Activated naive CD8-positive, alpha-beta T cell treated with anti-CD3 and anti-CD28 coated beads, Interleukin-2, amount 10 ng/mL, durations not matched to agents 7 days and 5 days (primary cell): ENCODE measurements around the gene PSMD1. TPM values are rescaled to one million over a fixed set of nuclear protein-coding genes. Genes with fewer than 3 reads are reported as not detected.
"Not testable (repeated sequence)": the region's sequence is repeated elsewhere in the genome, so short reads cannot be mapped to it uniquely, and the experiment has no call there.

ENCODE experiments used
- ATAC-seq: fragments of 150-1000 bp; cut with Tn5 transposase; one replicate; pipeline ENCODE4 v1.10.0; 2021; ENCODE audit warnings: low read depth, moderate library complexity
- POLR2A ChIA-PET: fragments of 350-600 bp; sonication (Branson Sonifier 250); formaldehyde crosslinking; loops from one replicate; lab custom pipeline; 2021; ENCODE audit warnings: antibody characterized with exemption; lab: Charles Lee
- DNase-seq: peaks from one replicate; pipeline ENCODE4 v3.0.0; 2021
- H3K27ac Mint-ChIP-seq: one replicate; pipeline ENCODE4 v1.8.0; 2022; ENCODE audit warnings: mild to moderate bottlenecking, mixed read lengths
- H3K27me3 Mint-ChIP-seq: one replicate; pipeline ENCODE4 v1.8.0; 2022; ENCODE audit warnings: mild to moderate bottlenecking, moderate library complexity, mixed read lengths
- H3K36me3 Mint-ChIP-seq: one replicate; pipeline ENCODE4 v1.8.0; 2021; ENCODE audit warnings: mild to moderate bottlenecking, mixed read lengths
- H3K4me1 Mint-ChIP-seq: one replicate; pipeline ENCODE4 v1.8.0; 2021; ENCODE audit warnings: mixed read lengths
- H3K4me3 Mint-ChIP-seq: one replicate; pipeline ENCODE4 v1.8.0; 2022; ENCODE audit warnings: mild to moderate bottlenecking, moderate library complexity, mixed read lengths
- H3K9me3 Mint-ChIP-seq: one replicate; pipeline ENCODE4 v1.8.0; 2021; ENCODE audit warnings: mixed read lengths
- total RNA-seq, 2 experiments: library from RNA; stranded (reverse); gene quantifications; one replicate each; pipeline ENCODE4 v1.2.3, GENCODE V29; 2021

PSMD1 gene
- total RNA-seq, 2 experiments from 2014 or later: 64.0 to 65.4 TPM

- POLR2A ChIA-PET: interaction anchor here (0.7 kb wide), 1 partner anchor 1093 kb away, joined by 5 read pairs; no protein-coding TSS in a partner anchor
- H3K9me3 Mint-ChIP-seq: no peaks in the 10 kb centered on the region
- no peaks in the 10 kb centered on the region for H3K36me3 Mint-ChIP-seq
- no peaks in the 10 kb centered on the region for H3K4me1 Mint-ChIP-seq
- H3K27me3 Mint-ChIP-seq: peaks cover 24% of the 10 kb centered on the region
- DNase-seq (no peak), ATAC-seq (no peak)
- no peak overlapping the region for H3K4me3 Mint-ChIP-seq
- H3K27ac Mint-ChIP-seq: no peak overlapping the region
Measured at GRCh38 chr2:231018184-231018583, 38.5 kb upstream of the PSMD1 start.

- H3K36me3 Mint-ChIP-seq, ATAC-seq, H3K4me3 Mint-ChIP-seq, H3K27ac Mint-ChIP-seq, H3K4me1 Mint-ChIP-seq, H3K9me3 Mint-ChIP-seq, POLR2A ChIA-PET, DNase-seq: not testable (repeated sequence)
- peaks cover 29% of the 10 kb centered on the region for H3K27me3 Mint-ChIP-seq
Measured at GRCh38 chr2:231025059-231025458, 31.6 kb upstream of the PSMD1 start.

GRCh38 chr2:231028889-231029288 lies 27.8 kb upstream of the PSMD1 start:
- no peak for DNase-seq
- Mint-ChIP-seq H3K9me3 (no peaks in the 10 kb centered on the region), H3K36me3 (no peaks in the 10 kb centered on the region), H3K27me3 (peaks cover 36% of the 10 kb centered on the region), H3K4me3 (no peak overlapping the region), H3K4me1 (no peaks in the 10 kb centered on the region), H3K27ac (no peak overlapping the region)
- POLR2A ChIA-PET: interaction anchor here (0.7 kb wide), 1 partner anchor 163 kb away, joined by 4 read pairs; no protein-coding TSS in a partner anchor
- no peak for ATAC-seq

- peaks cover 42% of the 10 kb centered on the region for H3K27me3 Mint-ChIP-seq
- H3K27ac Mint-ChIP-seq: no peak overlapping the region
- no peak overlapping the region for H3K4me3 Mint-ChIP-seq
- POLR2A ChIA-PET: interaction anchor here (0.7 kb wide), 1 partner anchor 164 kb away, joined by 4 read pairs; no protein-coding TSS in a partner anchor
- no peaks in the 10 kb centered on the region for H3K4me1 Mint-ChIP-seq
- DNase-seq (no peak), ATAC-seq (no peak)
- no peaks in the 10 kb centered on the region for H3K9me3 Mint-ChIP-seq
- no peaks in the 10 kb centered on the region for H3K36me3 Mint-ChIP-seq
Measured at GRCh38 chr2:231029563-231029962, 27.1 kb upstream of the PSMD1 start.

GRCh38 chr2:231030725-231031124 lies 25.9 kb upstream of the PSMD1 start:
- POLR2A ChIA-PET: no interaction called here
- Mint-ChIP-seq H3K36me3 (no peaks in the 10 kb centered on the region), H3K27ac (no peak overlapping the region), H3K4me1 (no peaks in the 10 kb centered on the region), H3K4me3 (no peak overlapping the region), H3K9me3 (no peaks in the 10 kb centered on the region), H3K27me3 (peaks cover 45% of the 10 kb centered on the region)
- DNase-seq (no peak), ATAC-seq (no peak)

GRCh38 chr2:231032575-231033140 lies 24.0 kb upstream of the PSMD1 start:
- POLR2A ChIA-PET: no interaction called here
- Mint-ChIP-seq H3K27ac (no peak overlapping the region), H3K9me3 (no peaks in the 10 kb centered on the region), H3K36me3 (no peaks in the 10 kb centered on the region), H3K4me3 (no peak overlapping the region), H3K27me3 (peaks cover 54% of the 10 kb centered on the region), H3K4me1 (no peaks in the 10 kb centered on the region)
- ATAC-seq (no peak), DNase-seq (no peak)

GRCh38 chr2:231033147-231034132 lies 23.2 kb upstream of the PSMD1 start:
- Mint-ChIP-seq H3K36me3 (no peaks in the 10 kb centered on the region), H3K27me3 (peaks cover 58% of the 10 kb centered on the region), H3K4me1 (no peaks in the 10 kb centered on the region), H3K4me3 (no peak overlapping the region), H3K9me3 (no peaks in the 10 kb centered on the region), H3K27ac (no peak overlapping the region)
- POLR2A ChIA-PET: no interaction called here
- DNase-seq (no peak), ATAC-seq (no peak)

- no peaks in the 10 kb centered on the region for H3K36me3 Mint-ChIP-seq
- DNase-seq: no peak
- POLR2A ChIA-PET: no interaction called here
- no peak overlapping the region for H3K27ac Mint-ChIP-seq
- H3K9me3 Mint-ChIP-seq: no peaks in the 10 kb centered on the region
- no peak overlapping the region for H3K4me3 Mint-ChIP-seq
- peaks cover 65% of the 10 kb centered on the region for H3K27me3 Mint-ChIP-seq
- no peak for ATAC-seq
- no peaks in the 10 kb centered on the region for H3K4me1 Mint-ChIP-seq
Measured at GRCh38 chr2:231034291-231034882, 22.3 kb upstream of the PSMD1 start.

GRCh38 chr2:231036131-231036530 lies 20.5 kb upstream of the PSMD1 start:
- no peak overlapping the region for H3K27ac Mint-ChIP-seq
- peaks cover 72% of the 10 kb centered on the region for H3K27me3 Mint-ChIP-seq
- H3K4me3 Mint-ChIP-seq: no peak overlapping the region
- POLR2A ChIA-PET: interaction anchor here (1.2 kb wide), 1 partner anchor 17 kb away, joined by 3 read pairs; no protein-coding TSS in a partner anchor
- no peak for ATAC-seq
- H3K4me1 Mint-ChIP-seq: no peaks in the 10 kb centered on the region
- no peaks in the 10 kb centered on the region for H3K9me3 Mint-ChIP-seq
- no peak for DNase-seq
- H3K36me3 Mint-ChIP-seq: no peaks in the 10 kb centered on the region

GRCh38 chr2:231036578-231037106 lies 20.0 kb upstream of the PSMD1 start:
- ATAC-seq (no peak), DNase-seq (no peak)
- H3K4me1 Mint-ChIP-seq: no peaks in the 10 kb centered on the region
- H3K36me3 Mint-ChIP-seq: no peaks in the 10 kb centered on the region
- no peak overlapping the region for H3K27ac Mint-ChIP-seq
- peak overlapping the region; percentile 46 for H3K4me3 Mint-ChIP-seq
- POLR2A ChIA-PET: no interaction called here
- no peaks in the 10 kb centered on the region for H3K9me3 Mint-ChIP-seq
- H3K27me3 Mint-ChIP-seq: peaks cover 69% of the 10 kb centered on the region

- H3K4me1 Mint-ChIP-seq: no peaks in the 10 kb centered on the region
- ATAC-seq (peak; percentile 51), DNase-seq (peak; percentile 52)
- peak within 1 kb of the TSS; percentile 69 for H3K4me3 Mint-ChIP-seq
- no peaks in the 10 kb centered on the region for H3K9me3 Mint-ChIP-seq
- H3K27me3 Mint-ChIP-seq: peaks cover 70% of the 10 kb centered on the region
- POLR2A ChIA-PET: no interaction called here
- H3K36me3 Mint-ChIP-seq: no peaks in the 10 kb centered on the region
- H3K27ac Mint-ChIP-seq: no peak within 1 kb of the TSS
Measured at GRCh38 chr2:231037202-231037730, 19.4 kb upstream of the PSMD1 start, which contains the start of gene C2orf72. Gene C2orf72 (plus strand): TSS chr2:231037523. CDS start chr2:231037566, 43 bp downstream.

- Mint-ChIP-seq H3K27me3 (peaks cover 74% of the 10 kb centered on the region), H3K36me3 (no peaks in the 10 kb centered on the region), H3K4me1 (no peaks in the 10 kb centered on the region), H3K9me3 (no peaks in the 10 kb centered on the region), H3K27ac (no peak overlapping the region), H3K4me3 (peak overlapping the region; percentile 66)
- ATAC-seq: no peak
- POLR2A ChIA-PET: no interaction called here
- peak; percentile 40 for DNase-seq
Measured at GRCh38 chr2:231037731-231038482, 18.8 kb upstream of the PSMD1 start.
